B cell (primary cell): ENCODE data around the gene MELK. TPM values are rescaled to one million over a fixed set of nuclear protein-coding genes. Genes with fewer than 3 reads are reported as not detected.
A peak's percentile ranks its signal among the peaks of the same experiment; 100 is the strongest.

Experiments used
- ATAC-seq: fragments of 200-7000 bp; cut with Tn5 transposase; one replicate; pipeline ENCODE4 v1.10.0; 2021; ENCODE audit warnings: low read depth, mild to moderate bottlenecking, moderate number of reproducible peaks, moderate library complexity
- CTCF ChIA-PET: fragments of 350-600 bp; sonication (Branson Sonifier 250); formaldehyde crosslinking; loops from one replicate; lab custom pipeline; 2021; ENCODE audit warnings: antibody characterized with exemption, inconsistent platforms; lab: Charles Lee
- POLR2A ChIA-PET: fragments of 350-600 bp; sonication (Branson Sonifier 250); formaldehyde crosslinking; loops from one replicate; lab custom pipeline; 2021; ENCODE audit warnings: antibody characterized with exemption; lab: Charles Lee
- DNase-seq: peaks from one replicate; pipeline ENCODE4 v3.0.0; 2013
- H2AFZ ChIP-seq: 2 replicates; pipeline ENCODE4 v1.6.1; 2012; ENCODE audit warnings: mild to moderate bottlenecking, low read depth, low read length; ENCODE audit not compliant: insufficient read depth, poor library complexity, severe bottlenecking
- H3K27ac ChIP-seq, 2 donors: 1 replicate in 1 of 2; 2 replicates in 1 of 2; pipeline ENCODE4 v1.5.1; 2012 to 2013; ENCODE audit warnings: low read length in 2 of 2, mild to moderate bottlenecking in 2 of 2, moderate library complexity in 1 of 2
- H3K27me3 ChIP-seq, 4 experiments: fragments of 200-600 bp in 1 of 4; sonication (generic) in 1 of 4; replicated peaks in 1 of 4; 1 replicate in 2 of 4; 2 replicates in 2 of 4; pipeline versions ENCODE4 v1.6.1 to v1.7.0; 2013 to 2016; ENCODE audit warnings: low read length in 3 of 4, mild to moderate bottlenecking in 2 of 4, mixed read lengths in 1 of 4, moderate library complexity in 1 of 4; ENCODE audit not compliant: insufficient read depth in 4 of 4, control insufficient read depth in 3 of 4; ENCODE audit errors: control extremely low read depth in 1 of 4
- H3K36me3 ChIP-seq, 2 experiments: replicated peaks in 1 of 2; 1 replicate in 1 of 2; 2 replicates in 1 of 2; pipeline versions ENCODE4 v1.6.1 to v1.7.1; 2013; ENCODE audit warnings: low read length in 1 of 2; ENCODE audit not compliant: insufficient read depth in 2 of 2, control insufficient read depth in 1 of 2; ENCODE audit errors: control extremely low read depth in 1 of 2, extremely low read depth in 1 of 2
- H3K4me1 ChIP-seq, 2 donors: fragments of 200-600 bp in 1 of 2; sonication (generic) in 1 of 2; 1 replicate in 1 of 2; 2 replicates in 1 of 2; pipeline versions ENCODE4 v1.5.1 to v1.6.1; 2013 to 2017; ENCODE audit warnings: low read length in 2 of 2; ENCODE audit not compliant: control insufficient read depth in 2 of 2, insufficient read depth in 2 of 2
- H3K4me2 ChIP-seq: replicated peaks from 2 replicates; pipeline ENCODE3; 2012; ENCODE audit warnings: mild to moderate bottlenecking, low read depth, low read length; ENCODE audit not compliant: poor library complexity, severe bottlenecking
- H3K4me3 ChIP-seq, 5 experiments: fragments of 200-600 bp in 1 of 5; sonication (generic) in 1 of 5; 1 replicate in 3 of 5; 2 replicates in 2 of 5; pipeline versions ENCODE4 v1.5.1 to v1.7.0; 2011 to 2016; ENCODE audit warnings: low read length in 4 of 5, mild to moderate bottlenecking in 4 of 5, low read depth in 2 of 5, control low read depth in 1 of 5, moderate library complexity in 1 of 5; ENCODE audit not compliant: insufficient read depth in 1 of 5; ENCODE audit errors: control extremely low read depth in 1 of 5, extremely low read depth in 1 of 5
- H3K79me2 ChIP-seq: fragments of 200-600 bp; sonication (generic); one replicate; pipeline ENCODE4 v1.6.0; 2016; ENCODE audit warnings: low read length; ENCODE audit not compliant: control insufficient read depth, insufficient read depth
- H3K9ac ChIP-seq: fragments of 200-600 bp; sonication (generic); 2 replicates; pipeline ENCODE4 v1.6.1; 2017; ENCODE audit warnings: mild to moderate bottlenecking, low read length, moderate library complexity
- H3K9me3 ChIP-seq, 3 donors: one replicate each; pipeline versions ENCODE4 v1.6.1 to v1.7.1; 2013; ENCODE audit warnings: low read length in 2 of 3; ENCODE audit not compliant: control insufficient read depth in 2 of 3, insufficient read depth in 1 of 3; ENCODE audit errors: control extremely low read depth in 1 of 3
- H4K20me1 ChIP-seq: 2 replicates; pipeline ENCODE4 v1.6.0; 2012; ENCODE audit warnings: mild to moderate bottlenecking, low read length; ENCODE audit not compliant: insufficient read depth, control insufficient read depth, poor library complexity, severe bottlenecking
- H3K27ac Mint-ChIP-seq: one replicate; pipeline ENCODE4 v1.8.0; 2021; ENCODE audit warnings: mixed read lengths
- H3K27me3 Mint-ChIP-seq: one replicate; pipeline ENCODE4 v1.8.0; 2021; ENCODE audit warnings: mixed read lengths
- H3K4me1 Mint-ChIP-seq: one replicate; pipeline ENCODE4 v1.8.0; 2021; ENCODE audit warnings: mixed read lengths
- H3K4me3 Mint-ChIP-seq: one replicate; pipeline ENCODE4 v1.8.0; 2021; ENCODE audit warnings: mixed read lengths
- H3K9me3 Mint-ChIP-seq: one replicate; pipeline ENCODE4 v1.8.0; 2022; ENCODE audit warnings: mixed read lengths; ENCODE audit not compliant: insufficient read depth
- CTCF ChIP-seq: fragments of 200-600 bp; IDR thresholded peaks from one replicate; pipeline ENCODE4 v1.8.0; 2022; ENCODE audit warnings: antibody characterized with exemption, mild to moderate bottlenecking
- EZH2 ChIP-seq: IDR thresholded peaks from 2 replicates; pipeline ENCODE4 v1.6.1; 2012; ENCODE audit warnings: borderline replicate concordance, low read depth, mild to moderate bottlenecking, moderate library complexity, low read length; ENCODE audit not compliant: insufficient read depth, poor library complexity, severe bottlenecking
- WGBS: methylation state at CpG from one replicate; pipeline ENCODE4 v1.1.5; 2013; ENCODE audit warnings: missing lambda C conversion rate; ENCODE audit not compliant: insufficient coverage; 5-methylcytosine and 5-hydroxymethylcytosine counted together
- intact Hi-C: fragments of 100-400 bp; cut with micrococcal nuclease; formaldehyde crosslinking; loops from one replicate; pipeline ENCODE4 v1.10.0; 2022
- polyA plus RNA-seq: library from polyadenylated mRNA; depleted of rRNA; stranded (reverse); fragments of >200 nt; gene quantifications from 2 replicates; pipeline ENCODE4 v1.2.3, GENCODE V29; 2012
- total RNA-seq, 2 donors: library from RNA; stranded (reverse); fragments of 120-200 nt in 1 of 2; gene quantifications; 1 replicate in 1 of 2; 2 replicates in 1 of 2; pipeline versions ENCODE4 v1.2.3 to v1.2.4, GENCODE V29; 2013 to 2022

MELK gene
- total and polyA plus RNA-seq, 2 donors (not counting 1 experiment from before 2014, with no cell fraction given), result 0.17 to 0.18 TPM

DNA sequence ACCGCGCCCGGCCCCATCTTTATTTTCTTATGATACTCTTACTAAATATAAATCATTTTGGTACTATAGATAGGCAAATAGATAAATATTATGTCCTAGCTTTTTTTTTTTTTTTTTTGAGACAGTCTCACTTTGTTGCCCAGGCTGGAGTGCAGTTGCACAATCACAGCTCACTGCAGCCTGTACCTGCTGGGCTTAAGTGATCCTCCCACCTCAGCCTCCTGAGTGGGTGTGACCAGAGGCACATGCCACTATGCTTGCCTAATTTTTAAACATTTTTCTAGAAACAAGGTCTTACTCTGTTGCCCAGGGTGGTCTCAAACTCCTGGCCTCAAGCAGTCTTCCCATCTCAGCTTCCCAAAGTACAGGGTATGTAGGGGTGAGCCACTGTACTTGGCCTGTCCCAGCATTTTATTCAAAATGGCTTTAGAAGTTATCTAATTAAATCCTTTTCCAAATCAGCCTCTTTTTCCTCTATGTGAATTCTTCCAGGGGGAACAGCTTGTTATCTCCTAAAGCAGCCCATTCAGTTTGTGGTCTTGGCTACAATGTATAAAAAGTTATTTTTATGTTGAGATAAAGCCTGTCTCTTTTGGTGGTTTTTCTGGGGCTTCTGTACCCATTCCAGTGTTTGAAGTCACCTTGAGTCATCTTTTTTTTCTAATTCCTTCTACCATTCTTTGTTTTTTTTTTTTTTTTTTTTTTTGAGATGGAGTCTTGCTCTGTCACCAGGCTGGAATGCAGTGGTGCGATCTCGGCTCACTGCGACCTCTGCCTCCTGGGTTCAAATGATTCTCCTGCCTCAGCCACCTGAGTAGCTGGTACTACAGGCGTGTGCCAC lies 12.1 kb downstream of the MELK start:
- Histone ChIP-seq H4K20me1 (no peaks in the 10 kb centered on the region), H3K4me3 (no peak overlapping the region), H2AFZ (no peak overlapping the region), H3K4me1 (no peaks in the 10 kb centered on the region), H3K27me3 (no peaks in the 10 kb centered on the region), H3K9me3 (no peaks in the 10 kb centered on the region), H3K4me2 (no peak overlapping the region), H3K9ac (no peak overlapping the region), H3K79me2 (no peaks in the 10 kb centered on the region), H3K36me3 (no peaks in the 10 kb centered on the region), H3K27ac (no peak overlapping the region)
- intact Hi-C loops, result no loop called here
- Mint-ChIP-seq H3K27ac (no peak overlapping the region), H3K27me3 (no peaks in the 10 kb centered on the region), H3K9me3 (no peaks in the 10 kb centered on the region), H3K4me1 (no peaks in the 10 kb centered on the region), H3K4me3 (no peak overlapping the region)
- 100% methylated on average over 3 of the region's 7 CpGs for WGBS
- ATAC-seq (no peak), DNase-seq (no peak)
- ChIA-PET POLR2A (no interaction called here), CTCF (interaction anchor here (0.6 kb wide), 1 partner anchor 174 kb away, joined by 4 read pairs; no protein-coding TSS in a partner anchor)
- TF ChIP-seq CTCF (no peak), EZH2 (no peak)

DNA sequence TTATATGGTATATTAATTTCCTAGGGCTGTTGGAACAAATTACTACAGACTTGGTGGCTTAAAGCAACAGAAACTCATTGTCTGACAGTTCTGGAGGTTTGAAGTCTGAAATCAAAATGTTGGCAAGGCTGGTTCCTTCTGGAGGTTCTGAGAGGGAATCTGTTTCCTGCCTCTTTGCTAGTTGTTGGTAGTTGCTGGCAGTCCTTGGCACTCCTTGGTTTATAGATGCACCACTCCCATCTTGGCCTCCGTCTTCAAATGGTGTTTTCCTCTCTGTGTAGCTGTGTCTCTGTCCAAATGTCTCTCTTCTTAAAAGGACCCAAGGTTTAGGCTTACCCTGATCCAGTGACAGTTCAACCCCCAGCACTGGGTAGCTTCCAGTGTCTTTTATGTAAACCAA lies 17.5 kb downstream of the MELK start:
- H3K36me3 ChIP-seq, result no peaks in the 10 kb centered on the region
- H3K27ac Mint-ChIP-seq, result no peak overlapping the region
- H3K9me3 Mint-ChIP-seq, result no peaks in the 10 kb centered on the region
- no peak overlapping the region for H3K4me3 ChIP-seq
- no peak for ATAC-seq
- H4K20me1 ChIP-seq, result no peaks in the 10 kb centered on the region
- TF ChIP-seq EZH2 (no peak), CTCF (no peak)
- H3K4me3 Mint-ChIP-seq, result no peak overlapping the region
- H2AFZ ChIP-seq, result peak overlapping the region; percentile 16
- H3K79me2 ChIP-seq, result no peaks in the 10 kb centered on the region
- WGBS, result 100% methylated on average over 1 of the region's 1 CpG
- no peaks in the 10 kb centered on the region for H3K27me3 ChIP-seq
- H3K9me3 ChIP-seq, result no peaks in the 10 kb centered on the region
- DNase-seq, result no peak
- no peak overlapping the region for H3K4me2 ChIP-seq
- CTCF ChIA-PET, result no interaction called here
- H3K27ac ChIP-seq, result no peak overlapping the region
- H3K27me3 Mint-ChIP-seq, result no peaks in the 10 kb centered on the region
- POLR2A ChIA-PET, result no interaction called here
- no peaks in the 10 kb centered on the region for H3K4me1 ChIP-seq
- H3K9ac ChIP-seq, result no peak overlapping the region
- H3K4me1 Mint-ChIP-seq, result no peaks in the 10 kb centered on the region
- intact Hi-C loops, result no loop called here
